NCI-H1417 (cell line): Measurements from ENCODE around the gene LNPEP.
A peak's percentile ranks its signal among the peaks of the same experiment; 100 is the strongest.
"Not testable (repeated sequence)": the region's sequence is repeated elsewhere in the genome, so short reads cannot be mapped to it uniquely, and the experiment has no call there.

Source experiments
- DNase-seq, 3 experiments: peaks; one replicate each; lab custom pipeline; 2025; lab: John Stamatoyannopoulos, UW

LNPEP gene

GRCh38 chr5:96930058-96930457, 5.8 kb upstream of the LNPEP start:
- DNase-seq, result peak in 1 of 3 experiments; percentile 5

DNA sequence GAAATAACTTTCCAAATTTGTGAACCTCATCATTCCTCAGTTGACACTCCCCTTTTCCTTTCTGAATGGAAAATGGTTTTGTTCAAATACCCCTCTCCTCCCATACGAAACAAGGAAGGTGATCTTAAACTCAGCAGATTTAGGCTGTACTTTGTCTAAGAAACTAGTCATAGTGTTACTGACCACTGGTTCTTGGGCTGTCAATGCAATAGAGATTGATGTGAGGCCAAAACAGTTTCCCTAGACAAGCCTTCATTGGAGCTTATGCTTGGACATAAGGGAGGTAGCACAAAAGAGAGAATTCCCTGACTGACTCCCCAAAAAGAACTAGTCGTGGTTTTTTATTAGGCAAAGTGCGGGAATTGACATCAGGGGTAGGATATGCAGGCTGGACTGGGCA, 5.3 kb upstream of the LNPEP start:
- DNase-seq, result no peak

DNA sequence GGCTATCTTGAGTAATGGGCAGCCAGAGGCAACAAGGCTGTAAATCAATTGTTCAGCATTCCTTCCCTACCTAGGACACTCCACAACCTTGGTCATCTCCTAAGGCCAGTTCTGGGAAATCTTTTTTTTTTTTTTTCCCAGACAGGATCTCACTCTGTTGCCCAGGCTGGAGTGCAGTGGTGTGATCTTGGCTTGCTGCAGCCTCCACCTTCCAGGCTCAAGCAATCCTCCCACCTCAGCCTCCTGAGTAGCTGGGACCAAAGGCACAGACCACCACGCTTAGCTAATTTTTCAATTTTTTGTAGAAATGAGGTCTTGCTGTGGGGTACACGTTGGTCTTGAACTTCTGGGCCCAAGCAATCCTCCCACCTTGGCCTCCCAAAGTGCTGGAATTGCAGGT, 4.8 kb upstream of the LNPEP start:
- not testable (repeated sequence) for DNase-seq

- DNase-seq, result no peak
These were observed 4.3 kb upstream of the LNPEP start for GRCh38 chr5:96931605-96932004.

GRCh38 chr5:96932026-96932425, 3.9 kb upstream of the LNPEP start:
- DNase-seq, result no peak

DNA sequence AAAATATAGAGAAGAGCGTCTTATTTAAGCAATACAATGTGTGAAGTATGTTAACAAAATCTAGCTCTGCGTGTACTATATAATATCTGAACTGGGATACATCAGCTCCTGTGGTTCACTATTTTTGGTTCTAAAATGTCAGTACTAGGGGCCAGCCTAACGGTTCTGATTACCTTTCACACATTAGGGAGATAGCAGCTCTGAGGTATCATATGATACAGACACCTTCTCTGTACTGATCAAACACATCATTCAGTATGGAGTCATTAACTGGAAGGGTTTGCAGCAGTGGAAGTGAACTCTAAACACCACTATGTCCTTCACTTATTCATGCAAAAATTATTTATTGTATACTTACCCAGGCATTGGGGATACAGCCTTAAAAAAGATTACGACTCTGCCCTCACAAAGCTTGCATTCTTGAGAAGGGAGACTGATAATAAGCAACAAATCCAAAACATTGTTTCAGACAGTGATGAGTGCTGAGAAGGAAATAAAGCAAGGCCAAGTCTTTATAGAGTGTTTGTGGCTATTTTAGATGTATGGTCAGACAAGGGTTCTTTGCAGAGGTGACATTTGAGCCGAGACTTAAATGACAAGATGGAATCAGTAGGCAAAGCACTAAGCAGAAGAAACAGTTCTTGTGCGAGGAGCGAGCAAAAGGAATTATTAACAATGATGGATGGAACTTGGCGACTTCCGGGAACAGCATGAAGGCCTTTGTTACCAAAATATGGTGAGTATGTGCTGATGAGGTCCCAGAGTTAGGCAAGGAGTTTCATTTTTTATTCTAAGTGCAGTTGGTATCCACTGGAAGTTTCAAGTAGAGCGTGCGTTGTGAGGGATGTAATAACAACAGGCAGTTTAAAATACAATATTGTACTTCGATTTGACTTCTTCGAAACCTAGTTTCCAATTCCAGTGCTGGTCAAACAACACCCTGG, 1.8 kb upstream of the LNPEP start:
- peak; percentile 31 to 89 (median 46) for DNase-seq

DNA sequence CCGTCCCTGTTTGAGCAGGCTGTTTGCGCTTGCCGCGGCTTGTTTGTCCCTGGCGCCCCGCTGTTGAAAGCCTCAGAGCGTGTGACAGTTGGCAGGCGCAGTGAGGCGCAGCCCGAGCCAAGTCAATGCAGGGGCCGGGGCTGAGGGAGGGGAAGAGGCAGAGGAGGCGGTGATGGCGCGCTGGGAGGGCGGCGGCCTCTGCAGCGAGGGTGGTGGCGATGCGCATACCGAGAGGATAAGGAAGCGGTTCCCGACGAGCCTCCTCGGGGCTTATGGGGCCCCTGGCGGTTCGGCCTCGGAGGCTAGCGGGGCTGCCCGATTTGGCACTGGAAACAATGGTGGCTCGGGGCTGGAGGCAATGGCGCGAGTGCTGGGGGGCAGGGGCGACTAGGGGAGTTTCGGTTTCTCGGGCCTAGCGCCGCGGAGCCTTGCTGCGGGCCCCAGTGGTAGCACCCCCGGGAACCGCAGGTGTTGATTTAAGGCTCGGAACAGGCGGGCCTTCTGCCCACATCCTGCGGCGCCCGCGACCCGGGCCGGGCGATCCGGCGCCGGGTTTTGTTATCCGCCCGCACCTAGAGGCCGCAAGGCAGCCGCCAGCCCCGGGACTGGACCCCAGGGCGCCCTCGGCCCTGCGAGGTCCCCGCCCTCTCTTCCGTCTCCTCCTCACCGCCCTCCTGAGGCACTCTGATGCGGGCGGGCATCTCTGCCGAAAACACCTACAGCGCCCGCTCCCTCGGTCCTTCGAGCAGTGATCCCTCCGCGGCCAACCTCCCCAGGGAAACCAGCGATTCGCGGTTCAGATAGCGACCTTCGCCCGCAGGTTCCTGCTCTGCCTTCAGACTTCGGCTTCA, 947 bp upstream of the LNPEP start:
- DNase-seq, result peak; percentile 92 to 94 (median 93)

DNA sequence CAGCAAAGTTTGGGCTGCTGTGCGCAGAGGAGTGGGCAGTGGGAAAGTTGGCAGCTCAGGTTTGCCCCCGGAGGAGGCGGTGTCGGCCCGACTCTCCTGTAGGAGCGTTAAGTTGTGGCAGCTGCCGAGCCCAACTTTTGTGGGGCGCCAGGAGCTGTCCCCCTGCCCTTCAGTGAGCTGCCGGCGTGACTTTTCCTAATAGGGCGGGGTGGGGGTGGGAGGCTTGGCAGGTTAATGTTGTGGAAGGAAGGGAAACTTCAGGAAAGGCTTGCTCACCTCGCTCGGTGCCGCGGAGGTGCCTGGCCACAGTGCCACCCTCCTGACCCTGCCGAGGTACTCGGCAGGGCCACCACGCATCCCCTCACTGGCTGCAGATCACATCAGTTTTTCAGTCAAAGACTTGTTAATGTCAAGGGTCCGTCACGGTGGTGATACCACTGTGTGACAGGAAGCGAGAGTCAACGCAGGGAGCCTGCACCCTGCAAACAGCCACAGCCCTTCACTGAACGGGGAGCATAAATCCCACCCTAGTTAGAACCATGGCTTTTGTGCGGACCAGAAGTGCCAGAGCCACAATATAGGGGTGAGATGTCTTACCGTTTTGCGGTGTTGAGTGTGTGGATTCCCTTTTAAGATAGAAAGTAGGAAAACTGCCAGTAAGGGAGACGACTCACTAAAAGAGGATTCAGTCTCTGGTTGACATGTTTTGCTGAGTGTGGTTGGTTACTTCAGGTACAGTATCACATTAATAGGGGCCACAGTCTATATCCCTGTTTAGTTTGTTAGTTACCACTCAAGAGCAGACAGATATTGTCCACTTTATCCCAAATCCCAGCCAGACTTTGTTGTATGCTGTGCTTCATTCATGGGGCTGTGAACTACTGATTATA, 796 bp downstream of the LNPEP start:
- peak; percentile 18 to 58 (median 41) for DNase-seq

DNA sequence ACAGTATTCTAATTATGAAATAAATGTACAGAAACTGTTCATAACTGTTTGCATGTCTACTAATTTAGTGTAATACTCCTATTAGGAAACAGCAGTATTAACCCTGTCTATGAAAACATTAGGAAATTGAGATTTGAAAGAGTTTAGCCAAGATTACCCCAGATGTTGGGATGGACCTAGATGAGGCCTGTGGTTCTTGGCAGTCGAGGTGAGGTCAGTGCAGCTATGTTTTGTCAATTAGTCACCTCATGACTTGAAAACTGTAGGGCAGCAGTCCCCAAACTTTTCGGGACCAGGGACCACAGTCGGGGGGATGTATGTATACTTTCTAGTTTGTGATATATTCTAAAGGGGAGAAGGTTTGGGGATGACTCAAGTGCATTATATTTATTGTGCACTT, 4.7 kb downstream of the LNPEP start:
- no peak for DNase-seq

- no peak for DNase-seq
These were observed 5.3 kb downstream of the LNPEP start for GRCh38 chr5:96941140-96941539.

DNA sequence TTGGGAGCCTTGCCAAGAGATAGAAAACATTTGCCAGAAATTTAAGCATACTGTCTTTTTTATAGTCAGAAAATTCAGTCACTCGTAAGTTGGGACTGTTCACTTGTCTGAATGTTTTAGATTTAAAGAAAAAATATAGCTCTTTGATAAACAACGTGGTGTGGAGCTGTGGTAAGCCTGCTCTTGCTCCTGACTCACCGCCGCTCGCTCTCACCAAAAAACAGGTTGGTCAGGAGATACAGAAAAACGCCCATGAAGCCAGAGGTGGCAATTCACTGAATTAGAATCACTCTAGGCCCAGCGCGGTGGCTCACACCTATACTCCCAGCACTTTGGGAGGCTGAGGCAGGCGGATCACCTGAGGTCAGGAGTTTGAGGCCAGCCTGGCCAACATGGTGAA, 6.2 kb downstream of the LNPEP start:
- no peak for DNase-seq

DNA sequence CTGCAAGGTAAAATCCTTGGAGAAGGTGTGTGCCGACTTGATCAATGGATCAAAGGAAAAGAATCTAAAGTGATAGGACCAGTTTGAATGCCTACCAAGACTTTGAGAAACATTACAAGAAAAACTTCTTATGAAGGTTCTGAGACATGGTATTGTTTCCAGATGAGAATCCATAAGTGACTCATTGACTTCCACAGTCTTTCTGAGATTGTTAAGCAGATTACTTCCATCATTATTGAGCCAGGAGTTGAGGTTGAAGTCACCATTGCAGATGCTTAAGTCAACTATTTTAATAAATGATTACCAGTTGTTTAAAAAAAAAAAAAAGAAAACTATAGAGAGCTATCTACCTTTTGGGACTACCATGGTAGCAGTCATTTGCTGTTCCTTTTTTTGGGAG, 7.0 kb downstream of the LNPEP start:
- no peak for DNase-seq

- DNase-seq, result no peak
These were observed 7.9 kb downstream of the LNPEP start for GRCh38 chr5:96943799-96944198.

DNA sequence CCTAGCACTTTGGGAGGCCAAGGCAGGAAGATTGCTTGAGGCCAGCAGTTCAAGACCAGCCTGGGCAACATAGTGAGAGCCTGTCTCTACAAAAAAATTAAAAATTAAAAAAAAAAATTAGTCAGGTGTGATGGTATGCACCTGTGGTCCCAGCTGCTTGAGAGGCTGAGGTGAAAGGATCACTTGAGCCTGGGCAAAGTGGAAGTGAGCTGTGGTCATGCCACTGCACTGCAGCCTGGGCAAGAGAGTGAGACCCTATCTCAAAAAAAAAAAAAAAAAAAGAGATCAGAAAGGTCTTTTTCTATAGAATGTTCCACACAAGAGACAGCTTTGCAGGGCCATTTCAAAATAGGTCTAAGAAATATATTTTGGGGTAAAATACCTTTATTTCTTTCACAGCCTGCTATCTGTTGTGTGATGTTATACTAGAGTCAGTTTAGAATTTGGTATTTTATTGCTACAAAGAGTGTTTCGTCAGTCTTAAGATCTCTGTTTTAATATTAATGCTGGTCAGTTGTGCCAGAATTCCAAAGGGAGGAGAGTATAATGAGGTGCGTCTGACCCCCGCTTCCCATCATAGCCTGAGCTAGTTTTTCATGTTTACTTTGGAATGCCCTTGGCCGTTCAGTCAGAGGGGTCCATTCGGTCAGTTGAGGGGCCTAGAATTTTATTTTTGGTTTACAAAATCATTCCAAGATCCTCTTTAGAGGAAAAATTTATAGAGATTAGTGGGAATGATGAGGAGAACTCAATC, 9.4 kb downstream of the LNPEP start:
- DNase-seq, result no peak

GRCh38 chr5:96946381-96946780, 10.5 kb downstream of the LNPEP start:
- DNase-seq, result no peak

- no peak for DNase-seq
These were observed 16.4 kb downstream of the LNPEP start for GRCh38 chr5:96952118-96952750.

DNA sequence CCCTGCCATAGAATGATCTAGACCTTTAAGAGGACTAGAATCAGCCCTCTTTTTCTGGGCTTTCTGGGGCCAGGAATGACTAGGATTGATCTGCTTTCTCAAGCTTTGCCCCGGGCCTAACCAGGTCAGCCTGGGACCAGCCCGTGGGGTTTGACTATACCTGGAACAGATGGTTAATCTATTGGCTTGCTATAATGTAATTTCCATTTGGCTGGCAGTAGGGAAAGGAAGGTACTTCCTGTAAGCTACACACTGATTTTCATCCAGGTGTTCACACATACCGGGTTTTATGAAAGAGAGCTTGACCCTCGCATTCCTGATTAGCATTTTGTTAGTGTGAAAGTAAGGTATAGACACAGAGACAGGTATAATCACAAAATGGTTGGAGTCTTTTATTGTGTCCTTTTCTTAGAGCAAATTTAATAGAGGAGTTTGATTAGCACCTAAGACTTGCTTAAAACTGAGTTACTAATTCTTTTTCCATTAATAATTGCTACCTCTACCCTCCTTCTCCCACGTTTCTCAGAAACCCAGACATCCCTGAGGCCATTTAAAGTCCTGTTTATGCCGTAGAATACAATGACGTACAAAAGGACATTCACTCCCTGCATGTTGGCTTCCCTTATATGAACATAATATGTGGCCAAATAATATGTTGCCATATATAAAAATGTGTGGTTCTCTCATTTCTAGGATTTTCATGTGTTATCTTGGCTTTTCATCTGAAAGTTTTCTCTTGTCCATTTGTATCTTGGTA, 17.3 kb downstream of the LNPEP start:
- DNase-seq, result no peak

DNA sequence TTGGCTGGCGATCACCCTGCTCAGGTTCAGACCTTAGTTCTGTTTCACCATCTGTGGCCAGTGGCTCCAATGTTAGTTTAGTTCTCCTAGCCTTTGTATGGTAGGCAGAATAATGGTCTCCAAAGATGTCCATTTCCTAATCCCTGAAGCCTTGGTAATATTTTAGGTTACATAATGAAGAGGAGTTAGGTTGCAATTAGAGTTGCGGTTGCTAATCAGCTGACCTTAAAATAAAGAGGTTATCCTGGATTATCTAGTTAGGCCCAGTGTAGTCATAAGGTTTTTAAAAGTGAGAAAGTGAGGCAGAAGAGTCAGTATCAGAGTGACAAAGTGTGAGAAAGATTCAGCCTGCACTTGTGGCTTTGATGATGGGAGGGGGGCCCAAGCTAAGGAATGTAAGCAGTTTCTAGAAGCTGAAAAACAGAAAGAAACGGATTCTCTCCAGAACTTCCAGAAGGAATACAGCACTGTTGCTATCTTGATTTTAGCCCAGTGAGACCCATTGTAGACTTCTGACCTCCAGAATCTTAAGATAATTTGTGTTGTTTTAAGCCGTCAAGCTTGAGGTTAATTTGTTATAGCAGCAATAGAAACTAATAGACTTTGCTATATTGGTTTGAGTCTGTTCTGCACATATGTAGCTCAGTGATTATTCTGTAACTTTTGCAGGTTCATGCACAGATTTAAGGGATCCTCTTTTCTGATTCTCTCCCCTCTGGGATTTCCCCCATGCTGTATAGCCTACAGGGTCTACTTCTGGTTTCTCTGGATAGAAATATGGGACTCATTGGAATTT, 21.6 kb downstream of the LNPEP start:
- DNase-seq, result no peak

- DNase-seq, result no peak
These were observed 23.1 kb downstream of the LNPEP start for GRCh38 chr5:96958977-96959376.
